ENCODE results near the gene CSNK1A1L.

- TF ChIP-seq CTCF (IDR thresholded peaks at IDR 0.05) (no peak), EZH2phosphoT487 (IDR thresholded peaks at IDR 0.05) (no peak)
These were observed 33.9 kb upstream of the CSNK1A1L start for GRCh38 chr13:37139356-37139755.

Measured in neural progenitor cell (in vitro differentiated cells).